Esophagus (tissue), 2 donors: ENCODE results near the gene DHX35. TPM values are rescaled to one million over a fixed set of nuclear protein-coding genes. Genes with fewer than 3 reads are reported as not detected.
A peak's percentile ranks its signal among the peaks of the same experiment; 100 is the strongest.

Experiments used
- H3K27ac ChIP-seq, 2 donors: one replicate each; pipeline ENCODE4 v1.5.1; 2013; ENCODE audit warnings: low read depth in 2 of 2, mild to moderate bottlenecking in 2 of 2, inconsistent platforms in 1 of 2, low read length in 1 of 2, moderate library complexity in 1 of 2
- H3K27me3 ChIP-seq, 2 donors: one replicate each; pipeline ENCODE4 v1.6.1; 2013; ENCODE audit warnings: low read length in 2 of 2, control low read depth in 1 of 2, mild to moderate bottlenecking in 1 of 2; ENCODE audit not compliant: insufficient read depth in 2 of 2, control insufficient read depth in 1 of 2
- H3K36me3 ChIP-seq, 2 donors: one replicate each; pipeline ENCODE4 v1.6.1; 2013; ENCODE audit warnings: low read length in 1 of 2; ENCODE audit not compliant: control insufficient read depth in 2 of 2, insufficient read depth in 2 of 2
- H3K4me1 ChIP-seq, 2 donors: one replicate each; pipeline ENCODE4 v1.6.1; 2013; ENCODE audit warnings: low read length in 1 of 2; ENCODE audit not compliant: control insufficient read depth in 2 of 2, insufficient read depth in 2 of 2
- H3K4me3 ChIP-seq, 2 donors: one replicate each; pipeline ENCODE4 v1.5.1; 2013; ENCODE audit warnings: low read length in 2 of 2, mild to moderate bottlenecking in 2 of 2, low read depth in 1 of 2, moderate library complexity in 1 of 2
- H3K9me3 ChIP-seq, 2 donors: one replicate each; pipeline ENCODE4 v1.6.1; 2013; ENCODE audit warnings: mild to moderate bottlenecking in 2 of 2, low read depth in 1 of 2, low read length in 1 of 2, moderate library complexity in 1 of 2; ENCODE audit not compliant: control insufficient read depth in 2 of 2, insufficient read depth in 1 of 2
- WGBS, 2 donors: extraction: QIAGEN DNeasy Blood & Tissue Kit; methylation state at CpG; one replicate each; pipeline ENCODE4 v1.1.7; 2013; 5-methylcytosine and 5-hydroxymethylcytosine counted together
- polyA plus RNA-seq, 2 donors: library from polyadenylated mRNA; stranded (reverse); fragments of 200-250 nt; gene quantifications; one replicate each; pipeline ENCODE4 v1.2.3, GENCODE V29; 2013
- donor health status: healthy with polysubstance abuse.
- donor health status: Bipolar disorder and iron deficiency.

Gene DHX35
- polyA plus RNA-seq, 2 donors, result 6.5 to 9.6 TPM

GRCh38 chr20:38926934-38927616 is 35.1 kb upstream of the DHX35 start:
- Histone ChIP-seq H3K27ac (peak overlapping the region; percentile 79 to 87), H3K4me3 (peak overlapping the region; percentile 70 to 85), H3K27me3 (no peaks in the 10 kb centered on the region), H3K4me1 (peaks cover 0 to 5% of the 10 kb centered on the region in 2 donors), H3K9me3 (no peaks in the 10 kb centered on the region), H3K36me3 (peaks cover 0 to 2% of the 10 kb centered on the region in 2 donors)
- WGBS, 2 donors, result 4 to 7% methylated on average over 27 of the region's 27 CpGs

- WGBS, 2 donors, result 32 to 46% methylated on average over 5 of the region's 5 CpGs
- Histone ChIP-seq H3K27me3 (no peaks in the 10 kb centered on the region), H3K27ac (peak overlapping the region; percentile 57 to 75), H3K36me3 (peaks cover 0 to 2% of the 10 kb centered on the region in 2 donors), H3K4me3 (peak overlapping the region; percentile 28 to 70), H3K4me1 (peaks cover 0 to 6% of the 10 kb centered on the region in 2 donors), H3K9me3 (no peaks in the 10 kb centered on the region)
Measured at GRCh38 chr20:38927902-38928578, 34.1 kb upstream of the DHX35 start.

- H3K36me3 ChIP-seq, result peaks cover 0 to 2% of the 10 kb centered on the region in 2 donors
- no peak overlapping the region for H3K4me3 ChIP-seq
- H3K27me3 ChIP-seq, result no peaks in the 10 kb centered on the region
- H3K4me1 ChIP-seq, result peaks cover 0 to 7% of the 10 kb centered on the region in 2 donors
- no peaks in the 10 kb centered on the region for H3K9me3 ChIP-seq
- peak overlapping the region in 1 of 2 donors; percentile 34 for H3K27ac ChIP-seq
- WGBS, 2 donors, result 68 to 88% methylated on average over 1 of the region's 1 CpG
Measured at GRCh38 chr20:38930242-38930569, 31.9 kb upstream of the DHX35 start.

GRCh38 chr20:38931984-38932383 is 30.2 kb upstream of the DHX35 start:
- H3K4me3 ChIP-seq, result peak overlapping the region in 1 of 2 donors; percentile 12
- peak overlapping the region; percentile 79 to 92 for H3K27ac ChIP-seq

GRCh38 chr20:38932457-38933120 is 29.6 kb upstream of the DHX35 start:
- Histone ChIP-seq H3K27ac (peak overlapping the region; percentile 79 to 92), H3K4me3 (peak overlapping the region in 1 of 2 donors; percentile 12), H3K4me1 (peaks cover 4 to 17% of the 10 kb centered on the region in 2 donors), H3K27me3 (no peaks in the 10 kb centered on the region), H3K9me3 (no peaks in the 10 kb centered on the region), H3K36me3 (peaks cover 0 to 2% of the 10 kb centered on the region in 2 donors)
- WGBS, 2 donors, result 43 to 65% methylated on average over 9 of the region's 9 CpGs

More at GRCh38 chr20:38931984-38932383, 30.2 kb upstream of the DHX35 start:
- Histone ChIP-seq H3K4me1 (peaks cover under 1 to 12% of the 10 kb centered on the region in 2 donors), H3K9me3 (no peaks in the 10 kb centered on the region), H3K36me3 (peaks cover 0 to 2% of the 10 kb centered on the region in 2 donors), H3K27me3 (no peaks in the 10 kb centered on the region)
- 58 to 82% methylated on average over 4 of the region's 4 CpGs for WGBS, 2 donors

GRCh38 chr20:38934530-38934929 is 27.6 kb upstream of the DHX35 start:
- no peak overlapping the region for H3K4me3 ChIP-seq
- peaks cover 4 to 20% of the 10 kb centered on the region in 2 donors for H3K4me1 ChIP-seq
- H3K27me3 ChIP-seq, result no peaks in the 10 kb centered on the region
- 86 to 94% methylated on average over 5 of the region's 5 CpGs for WGBS, 2 donors
- H3K36me3 ChIP-seq, result peaks cover 0 to 2% of the 10 kb centered on the region in 2 donors
- no peak overlapping the region for H3K27ac ChIP-seq
- H3K9me3 ChIP-seq, result no peaks in the 10 kb centered on the region

- no peaks in the 10 kb centered on the region for H3K9me3 ChIP-seq
- H3K27me3 ChIP-seq, result no peaks in the 10 kb centered on the region
- peaks cover 4 to 21% of the 10 kb centered on the region in 2 donors for H3K4me1 ChIP-seq
- H3K27ac ChIP-seq, result peak overlapping the region; percentile 9 to 65
- no peak overlapping the region for H3K4me3 ChIP-seq
- 48 to 58% methylated on average over 3 of the region's 3 CpGs for WGBS, 2 donors
- no peaks in the 10 kb centered on the region for H3K36me3 ChIP-seq
Measured at GRCh38 chr20:38935285-38935684, 26.9 kb upstream of the DHX35 start.

- Histone ChIP-seq H3K4me1 (peaks cover 4 to 21% of the 10 kb centered on the region in 2 donors), H3K27ac (peak overlapping the region; percentile 68 to 86), H3K36me3 (no peaks in the 10 kb centered on the region), H3K4me3 (no peak overlapping the region), H3K27me3 (no peaks in the 10 kb centered on the region), H3K9me3 (no peaks in the 10 kb centered on the region)
- WGBS, 2 donors, result 56 to 71% methylated on average over 5 of the region's 5 CpGs
Measured at GRCh38 chr20:38935967-38936407, 26.2 kb upstream of the DHX35 start.

GRCh38 chr20:38937000-38937399 is 25.1 kb upstream of the DHX35 start:
- 90 to 94% methylated on average over 5 of the region's 5 CpGs for WGBS, 2 donors
- H3K36me3 ChIP-seq, result no peaks in the 10 kb centered on the region
- no peaks in the 10 kb centered on the region for H3K9me3 ChIP-seq
- peaks cover 4 to 21% of the 10 kb centered on the region in 2 donors for H3K4me1 ChIP-seq
- H3K4me3 ChIP-seq, result no peak overlapping the region
- no peaks in the 10 kb centered on the region for H3K27me3 ChIP-seq
- H3K27ac ChIP-seq, result peak overlapping the region; percentile 68 to 86
